TTC549 (cell line): ENCODE results near the gene OTUD5.
A peak's percentile ranks its signal among the peaks of the same experiment; 100 is the strongest.

ENCODE experiments used
- FAIRE-seq: peaks from 2 replicates; lab custom pipeline; 2012; peaks lifted over from hg19 to GRCh38; lab: Jason Lieb, UNC

Gene OTUD5

DNA sequence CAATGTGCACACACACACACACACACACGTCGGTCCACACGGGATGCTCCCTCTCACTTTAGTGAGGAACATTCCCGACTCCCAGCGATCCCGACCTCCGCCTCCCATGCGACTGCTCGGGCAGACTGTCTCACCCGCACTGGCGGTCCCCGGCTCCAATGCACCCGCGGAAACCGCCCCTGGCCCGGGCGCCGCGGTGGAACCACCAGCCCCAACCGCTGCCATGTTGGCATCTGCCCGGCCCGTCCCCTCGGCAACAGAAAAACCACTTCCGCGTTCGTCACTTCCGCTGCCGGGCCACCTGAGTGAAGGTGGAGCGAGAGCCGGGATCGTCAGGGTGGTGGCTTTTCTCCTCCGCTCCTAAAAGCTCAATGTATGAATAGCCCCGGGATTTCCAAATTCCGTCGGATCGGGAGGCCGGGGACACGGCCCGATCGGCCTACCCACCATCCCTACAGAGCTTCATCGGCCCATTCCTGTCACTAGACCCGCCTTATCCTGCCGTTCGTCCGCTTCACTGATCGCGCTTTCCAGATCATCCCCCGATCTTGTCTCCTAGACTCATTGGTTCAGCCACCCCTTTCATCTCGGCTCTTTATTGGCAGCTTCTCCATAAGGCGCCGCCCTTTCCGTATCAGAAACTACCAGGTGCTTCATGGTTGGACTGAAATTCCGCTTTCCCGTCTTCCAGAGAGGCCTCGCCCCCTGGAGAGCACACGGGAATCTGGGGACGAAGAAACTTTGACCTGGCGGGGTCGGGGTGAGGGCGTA lies 45.8 kb downstream of the OTUD5 start, which contains the start of gene SLC35A2:
SLC35A2 (minus strand) TSS at position 235 of the 771 bp plus-strand sequence; CDS start at position 225, 10 bp downstream.
- FAIRE-seq = no peak

DNA sequence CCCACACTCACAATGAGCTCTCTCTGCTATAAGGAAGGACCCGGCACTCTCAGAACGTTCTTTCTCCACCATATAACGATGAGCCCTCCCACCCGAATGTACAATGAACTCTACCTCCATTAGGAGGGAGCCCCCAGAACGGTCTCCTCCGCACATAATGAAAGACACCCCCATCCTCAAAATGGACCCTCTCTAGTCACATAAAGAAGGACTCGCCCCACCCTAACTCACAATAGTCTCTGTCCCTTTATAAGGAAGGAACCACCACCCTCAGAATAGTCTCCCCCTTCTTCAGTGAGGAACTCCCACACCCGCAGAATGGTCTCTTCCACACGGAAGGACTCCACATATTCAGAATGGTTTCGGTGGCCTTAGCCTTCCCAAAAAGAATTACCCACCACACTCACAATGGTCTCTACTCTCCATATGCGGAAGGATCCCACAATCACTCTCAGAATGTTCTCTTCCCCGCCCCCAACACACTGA lies 46.4 kb downstream of the OTUD5 start:
- FAIRE-seq = no peak

DNA sequence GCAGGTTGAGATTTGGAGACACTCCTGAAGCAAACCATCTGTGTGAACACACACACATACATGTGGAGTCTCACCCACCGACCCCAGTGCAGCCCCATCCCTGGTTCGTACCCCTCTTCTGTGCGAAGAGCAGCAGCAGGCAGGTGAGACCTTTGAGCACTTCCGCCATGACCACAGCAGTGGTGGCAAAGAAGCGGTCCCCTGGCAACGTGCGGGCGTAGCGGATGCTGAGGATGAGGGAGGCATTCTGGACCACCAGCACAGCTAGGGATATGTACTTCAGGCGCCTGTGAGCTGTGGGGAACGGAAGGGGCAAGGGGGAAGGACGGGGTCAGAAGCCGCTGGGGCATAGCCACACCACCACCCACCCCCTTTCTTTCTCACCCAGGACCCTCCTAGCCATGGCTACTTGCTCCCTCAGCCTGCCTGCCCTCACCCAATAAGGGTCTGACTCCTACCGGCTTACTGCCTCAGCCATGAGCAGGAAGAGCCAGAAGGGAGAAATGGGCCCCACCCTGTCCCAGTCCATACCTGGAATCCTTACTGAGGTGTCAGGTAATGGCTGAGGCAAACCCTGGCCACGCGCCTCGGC lies 47.6 kb downstream of the OTUD5 start:
- FAIRE-seq = no peak

DNA sequence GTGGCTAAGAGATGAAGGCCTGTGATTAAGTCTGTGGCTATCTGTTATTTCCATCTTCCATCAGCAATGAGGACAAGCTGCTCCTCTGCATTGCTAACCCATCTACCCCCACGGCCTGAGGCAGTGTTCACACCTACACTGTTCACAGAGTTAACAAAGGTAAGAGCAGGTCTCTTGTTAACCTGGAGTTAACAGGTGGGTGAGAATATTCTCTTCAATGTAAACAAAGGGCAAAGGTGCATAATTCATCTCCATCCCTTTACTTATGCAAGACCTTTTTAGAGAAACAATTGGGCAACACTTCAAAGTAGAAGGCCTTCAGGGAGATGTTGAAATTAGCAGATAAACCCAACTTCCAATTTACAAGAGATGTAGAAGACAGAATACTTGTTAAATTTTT lies 48.8 kb downstream of the OTUD5 start:
- FAIRE-seq = no peak

DNA sequence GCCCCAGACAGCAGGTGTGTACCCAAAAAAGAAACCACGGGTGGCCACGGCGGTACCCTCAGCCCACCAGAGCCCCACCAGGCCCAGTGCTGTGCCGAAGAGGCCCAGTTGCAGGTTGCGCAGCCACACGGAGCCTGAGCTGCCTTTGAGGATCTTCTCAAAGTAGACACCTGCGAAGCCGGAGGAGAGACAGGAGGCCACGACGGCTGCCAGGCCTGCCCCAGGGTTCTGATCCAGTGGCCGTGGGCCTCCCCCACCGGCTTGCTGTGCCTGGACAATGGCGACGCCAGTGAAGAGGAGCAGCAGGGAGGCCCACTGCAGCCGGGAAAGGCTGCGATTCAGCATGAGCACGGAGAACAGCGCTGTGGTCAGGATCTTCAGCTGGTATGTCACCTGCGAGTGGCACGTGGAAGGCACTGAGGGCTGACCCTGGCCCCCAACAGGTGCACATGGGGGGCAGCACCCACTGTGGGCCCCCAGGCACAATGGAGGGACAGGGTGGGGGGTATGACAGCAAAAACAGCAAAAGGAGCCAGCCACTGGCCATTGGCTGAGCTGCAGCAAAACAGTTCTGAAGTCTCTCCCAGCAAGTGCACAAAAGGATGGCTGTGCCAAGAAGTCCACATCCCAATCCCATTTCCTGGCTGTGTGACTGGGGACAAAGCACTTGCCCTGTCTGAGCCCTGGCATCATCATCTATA lies 52.2 kb downstream of the OTUD5 start:
- FAIRE-seq = no peak

DNA sequence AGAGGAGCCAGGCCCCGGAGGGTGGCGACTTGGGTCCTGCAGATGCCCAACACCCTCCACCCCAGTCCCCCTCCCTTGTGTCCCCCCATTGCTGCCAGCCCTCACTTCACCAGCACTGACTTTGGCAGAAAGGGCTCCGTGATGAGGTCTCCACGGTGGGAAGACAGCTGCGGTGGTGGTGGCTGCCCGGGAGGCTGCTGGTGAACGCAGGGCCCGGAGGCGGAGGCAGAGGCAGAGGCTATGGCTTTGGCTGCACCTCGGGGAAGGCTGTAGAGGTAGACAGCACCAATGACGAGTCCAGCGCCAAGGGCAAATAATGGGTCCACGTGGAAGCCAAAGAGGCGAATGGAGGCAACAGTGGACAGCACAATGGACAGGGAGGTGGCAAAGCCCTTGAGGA lies 52.8 kb downstream of the OTUD5 start:
- FAIRE-seq = no peak

DNA sequence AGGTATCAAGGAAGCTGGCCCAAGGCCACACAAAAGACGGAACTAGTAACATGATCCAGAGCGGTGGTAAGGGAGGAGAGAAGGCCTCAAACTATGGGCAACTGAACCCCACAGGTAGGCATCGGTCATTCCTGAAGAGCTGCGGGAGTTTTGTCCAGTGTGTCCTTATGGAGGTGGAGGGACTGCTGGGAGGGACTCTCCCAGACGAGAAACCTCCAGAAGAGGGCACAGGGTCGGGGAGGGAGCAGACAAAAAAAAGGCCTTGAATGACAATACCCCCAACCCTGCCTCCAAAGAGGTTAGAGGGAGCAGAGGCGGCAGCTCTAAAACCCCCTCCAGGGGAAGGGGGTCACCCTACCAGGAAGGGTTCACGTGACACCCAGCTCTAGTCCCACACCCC lies 53.2 kb downstream of the OTUD5 start:
- FAIRE-seq = no peak

DNA sequence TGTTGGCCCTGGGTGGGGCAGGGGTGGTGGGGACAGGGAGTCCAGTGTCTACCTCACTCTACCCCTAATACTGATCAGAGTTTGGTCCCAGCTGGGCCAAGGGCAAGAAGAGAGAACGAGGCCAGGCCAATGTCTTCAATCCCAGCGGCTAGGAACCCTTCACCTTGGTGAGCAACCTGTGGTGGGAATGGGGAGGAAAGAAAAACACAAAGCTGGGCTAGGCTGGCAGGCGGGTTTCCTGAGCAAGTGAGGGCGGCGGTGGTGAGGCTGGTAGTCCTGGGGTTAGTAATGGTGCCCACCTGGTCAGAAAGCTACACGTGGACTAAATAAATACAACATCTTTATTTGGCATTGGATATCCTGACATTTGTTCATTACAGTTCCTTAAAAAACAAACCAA lies 54.1 kb downstream of the OTUD5 start:
- no peak for FAIRE-seq

DNA sequence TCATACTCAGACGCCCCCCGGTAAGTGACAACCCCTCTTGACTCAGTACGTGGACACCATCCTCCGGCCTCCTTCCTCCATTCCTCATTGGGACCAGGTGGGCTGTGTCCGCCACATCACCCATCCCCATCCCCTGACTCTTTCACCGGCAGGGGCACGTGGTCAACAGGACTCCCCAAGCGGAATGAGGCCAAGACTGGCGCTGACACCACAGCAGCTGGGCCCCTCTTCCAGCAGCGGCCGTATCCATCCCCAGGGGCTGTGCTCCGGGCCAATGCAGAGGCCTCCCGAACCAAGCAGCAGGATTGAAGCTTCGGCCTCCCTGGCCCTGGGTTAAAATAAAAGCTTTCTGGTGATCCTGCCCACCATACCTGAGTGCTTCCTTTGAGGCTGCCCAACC lies 54.6 kb downstream of the OTUD5 start:
- no peak for FAIRE-seq

DNA sequence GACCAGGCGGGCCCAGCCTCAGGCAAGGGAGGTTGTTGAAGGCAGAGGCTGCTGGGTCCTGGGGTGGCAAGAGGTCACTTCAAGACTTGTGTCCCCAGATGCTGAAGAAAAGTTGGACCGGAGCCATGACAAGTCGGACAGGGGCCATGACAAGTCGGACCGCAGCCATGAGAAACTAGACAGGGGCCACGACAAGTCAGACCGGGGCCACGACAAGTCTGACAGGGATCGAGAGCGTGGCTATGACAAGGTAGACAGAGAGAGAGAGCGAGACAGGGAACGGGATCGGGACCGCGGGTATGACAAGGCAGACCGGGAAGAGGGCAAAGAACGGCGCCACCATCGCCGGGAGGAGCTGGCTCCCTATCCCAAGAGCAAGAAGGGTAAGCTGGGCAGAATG lies 55.3 kb downstream of the OTUD5 start:
- no peak for FAIRE-seq

DNA sequence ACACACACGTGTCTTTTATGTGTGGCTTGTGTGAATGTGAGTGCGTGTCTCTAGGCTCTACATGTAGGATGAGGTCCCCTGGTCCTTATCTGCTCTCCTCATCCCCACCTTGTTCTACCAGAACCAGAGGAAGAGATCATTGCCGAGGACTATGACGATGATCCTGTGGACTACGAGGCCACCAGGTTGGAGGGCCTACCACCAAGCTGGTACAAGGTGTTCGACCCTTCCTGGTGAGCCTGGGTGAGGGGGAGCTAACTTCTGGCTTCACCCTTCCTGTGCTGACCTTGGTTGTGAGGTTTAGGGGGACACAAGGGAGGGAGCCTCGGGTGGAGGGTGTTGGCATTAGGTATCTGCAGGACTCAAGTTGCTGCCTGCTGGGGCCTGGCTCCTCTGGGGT lies 56.3 kb downstream of the OTUD5 start:
- FAIRE-seq = no peak

DNA sequence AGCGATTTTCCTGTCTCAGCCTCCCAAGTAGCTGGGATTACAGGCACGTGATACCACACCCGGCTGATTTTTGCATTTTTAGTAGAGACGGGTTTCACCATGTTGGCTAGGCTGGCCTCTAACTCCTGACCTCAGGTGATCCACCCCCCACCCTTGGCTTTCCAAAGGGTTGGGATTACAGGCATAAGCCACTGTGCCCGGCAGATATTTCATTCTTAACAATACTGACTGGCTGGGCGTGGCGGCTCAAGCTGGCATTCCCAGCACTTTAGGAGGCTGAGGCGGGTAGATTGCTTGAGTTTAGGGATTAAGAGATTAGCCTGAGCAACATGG lies 58.4 kb downstream of the OTUD5 start:
- no peak for FAIRE-seq

DNA sequence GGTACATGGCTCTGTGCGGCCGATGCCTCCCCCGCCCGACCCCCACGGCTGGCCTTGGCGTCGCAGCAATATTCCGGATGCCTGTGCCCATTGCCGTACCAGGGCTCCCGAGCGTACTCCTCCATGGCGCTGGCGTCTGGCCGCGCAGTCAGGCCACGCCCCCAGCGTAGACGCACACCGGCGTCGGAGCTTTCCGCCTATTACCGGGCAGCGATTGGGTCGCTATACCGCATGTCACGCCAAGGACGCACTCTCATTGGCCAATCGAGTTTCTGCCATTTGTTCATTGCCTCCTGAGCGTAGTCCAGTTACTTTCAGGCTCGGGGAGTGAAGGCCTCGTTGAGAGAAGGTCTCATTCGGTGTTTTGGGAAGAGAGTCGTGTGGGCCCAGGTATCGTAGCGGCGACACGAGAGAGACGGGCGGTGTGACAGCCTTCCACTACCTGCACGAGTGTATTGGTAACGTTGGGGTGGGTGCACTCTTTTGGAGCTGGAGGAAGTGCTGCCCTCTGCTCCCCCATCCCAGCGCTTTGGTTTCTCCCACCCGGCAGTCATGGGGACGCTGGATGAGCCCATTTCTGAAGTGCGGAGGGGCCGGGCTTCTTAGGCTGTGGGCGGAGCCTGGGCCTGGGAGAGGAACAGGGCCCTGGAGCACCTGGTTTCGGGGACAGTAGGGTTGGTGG lies 59.6 kb downstream of the OTUD5 start, which contains the start of the genes PQBP1 and TIMM17B:
PQBP1 (plus strand) TSS at position 306 of the 682 bp plus-strand sequence. CDS start 580 bp downstream, outside the sequence.
TIMM17B (minus strand) TSS at position 144 of the 682 bp plus-strand sequence; CDS start at position 125, 19 bp downstream.
- peak; percentile 79 for FAIRE-seq

DNA sequence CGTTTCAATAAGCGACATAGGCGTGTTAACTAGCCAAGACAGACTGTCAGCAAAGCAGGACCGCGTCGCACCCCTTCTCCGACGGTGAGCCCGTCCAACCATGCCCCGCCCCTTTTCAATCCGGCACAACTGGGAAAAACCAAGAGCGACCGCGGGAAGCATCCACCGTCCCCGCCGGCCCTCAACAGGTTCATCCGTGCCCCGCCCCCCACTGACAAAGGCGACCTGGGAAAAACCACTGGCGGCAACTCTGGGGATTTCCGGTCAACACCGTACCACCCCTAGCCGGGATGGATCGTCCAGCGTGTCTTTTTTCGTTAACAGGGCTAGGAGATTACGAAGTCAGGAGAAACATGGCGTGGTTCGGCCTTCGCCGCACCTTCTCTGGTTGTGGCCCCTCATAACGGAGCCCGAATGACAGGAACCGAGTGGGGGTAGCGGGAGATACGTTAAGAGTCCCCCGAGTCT lies 60.2 kb downstream of the OTUD5 start:
- no peak for FAIRE-seq

DNA sequence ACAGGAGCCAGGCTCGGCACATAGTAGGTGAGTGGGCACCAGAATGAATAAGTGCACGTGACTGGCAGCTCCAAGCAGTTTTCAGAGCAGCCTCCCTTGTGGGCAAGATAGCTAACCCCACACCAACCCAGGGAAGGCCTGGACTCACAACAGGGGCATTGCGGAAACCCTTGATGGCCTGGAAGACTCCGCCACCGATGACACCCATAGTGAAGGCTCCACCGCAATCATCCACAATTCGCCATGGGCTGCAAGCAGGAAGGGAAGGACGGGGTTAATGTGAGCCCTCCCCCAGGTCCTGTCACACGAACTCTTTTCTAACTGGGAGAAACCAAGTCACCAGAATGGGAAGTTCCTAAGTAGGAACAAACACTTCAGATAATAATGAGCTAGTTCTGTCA lies 60.8 kb downstream of the OTUD5 start:
- no peak for FAIRE-seq

DNA sequence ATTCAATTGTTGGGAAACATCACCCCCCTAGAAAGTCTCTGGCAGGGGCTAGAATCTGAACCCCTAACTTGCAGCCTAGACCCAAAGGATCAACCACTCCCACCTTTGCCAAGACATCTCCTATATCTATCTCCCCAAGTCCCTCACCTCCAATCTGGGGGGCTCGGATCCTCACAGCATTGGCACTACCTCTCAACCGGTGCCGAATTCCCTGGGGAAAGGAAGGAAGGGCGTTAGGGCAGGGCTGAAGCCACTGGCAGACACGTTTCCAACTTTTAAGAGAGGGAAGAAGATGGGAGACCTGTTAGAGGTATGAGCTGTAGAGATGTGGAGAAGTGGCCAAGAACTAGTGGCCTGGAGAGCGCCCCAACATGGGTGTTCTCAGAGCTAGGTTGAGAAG lies 62.5 kb downstream of the OTUD5 start:
- no peak for FAIRE-seq

DNA sequence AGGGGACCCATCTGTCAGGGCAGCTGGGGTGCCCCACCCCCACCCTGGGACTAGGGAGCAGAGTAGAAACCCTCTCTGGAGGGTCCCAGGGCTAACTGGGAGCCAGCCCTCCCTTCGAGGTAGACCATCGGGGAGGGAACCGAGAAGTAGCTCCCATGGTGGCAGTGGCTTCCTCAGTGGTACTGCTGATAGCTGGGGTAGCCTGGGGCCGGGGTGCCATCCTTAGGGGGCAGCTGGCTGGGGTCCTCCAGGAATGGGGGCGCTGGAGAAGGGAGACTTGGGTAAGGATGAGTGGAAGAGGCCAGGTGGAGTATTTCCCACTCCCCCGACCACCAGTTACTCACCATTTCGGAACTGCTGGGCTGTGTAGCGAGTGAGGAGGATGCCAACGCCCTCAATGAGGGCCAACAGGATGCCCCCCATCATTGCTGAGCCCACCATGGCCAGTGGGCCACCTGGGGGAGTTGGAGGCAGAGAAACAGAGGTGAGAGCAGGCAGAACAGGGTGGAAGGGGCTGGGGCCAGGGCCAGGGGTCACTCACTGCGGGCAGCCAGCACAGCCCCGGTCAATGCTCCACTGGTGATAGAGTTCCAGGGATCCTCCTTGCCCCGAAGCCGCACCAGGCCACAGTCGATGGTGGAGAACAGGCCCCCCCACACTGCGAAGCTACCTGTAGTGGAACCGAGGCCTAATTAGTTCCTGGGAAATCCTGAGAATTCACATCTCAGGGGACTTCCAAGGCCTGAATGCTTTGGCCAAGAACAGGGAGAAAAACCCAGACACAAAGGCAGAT lies 63.7 kb downstream of the OTUD5 start:
- FAIRE-seq = no peak

DNA sequence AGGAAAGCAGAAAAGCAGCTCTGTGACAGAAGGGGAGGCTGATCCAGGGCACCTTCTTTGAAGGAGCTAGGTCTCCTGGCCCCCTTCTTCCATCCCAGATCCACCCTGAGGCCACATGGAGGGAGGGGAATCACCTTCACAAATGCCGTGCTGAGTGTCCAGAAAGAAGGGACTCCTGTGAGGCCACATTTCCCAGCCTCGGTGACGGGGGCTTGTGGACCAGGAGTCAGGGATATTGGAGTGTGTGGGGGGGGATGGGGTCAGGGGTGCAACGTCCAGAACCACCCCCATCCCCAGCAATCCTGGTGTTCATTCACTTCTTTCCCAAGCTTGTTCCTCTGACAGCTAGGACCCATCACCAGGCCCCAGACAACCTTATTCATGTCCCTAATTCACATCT lies 64.5 kb downstream of the OTUD5 start:
- no peak for FAIRE-seq

DNA sequence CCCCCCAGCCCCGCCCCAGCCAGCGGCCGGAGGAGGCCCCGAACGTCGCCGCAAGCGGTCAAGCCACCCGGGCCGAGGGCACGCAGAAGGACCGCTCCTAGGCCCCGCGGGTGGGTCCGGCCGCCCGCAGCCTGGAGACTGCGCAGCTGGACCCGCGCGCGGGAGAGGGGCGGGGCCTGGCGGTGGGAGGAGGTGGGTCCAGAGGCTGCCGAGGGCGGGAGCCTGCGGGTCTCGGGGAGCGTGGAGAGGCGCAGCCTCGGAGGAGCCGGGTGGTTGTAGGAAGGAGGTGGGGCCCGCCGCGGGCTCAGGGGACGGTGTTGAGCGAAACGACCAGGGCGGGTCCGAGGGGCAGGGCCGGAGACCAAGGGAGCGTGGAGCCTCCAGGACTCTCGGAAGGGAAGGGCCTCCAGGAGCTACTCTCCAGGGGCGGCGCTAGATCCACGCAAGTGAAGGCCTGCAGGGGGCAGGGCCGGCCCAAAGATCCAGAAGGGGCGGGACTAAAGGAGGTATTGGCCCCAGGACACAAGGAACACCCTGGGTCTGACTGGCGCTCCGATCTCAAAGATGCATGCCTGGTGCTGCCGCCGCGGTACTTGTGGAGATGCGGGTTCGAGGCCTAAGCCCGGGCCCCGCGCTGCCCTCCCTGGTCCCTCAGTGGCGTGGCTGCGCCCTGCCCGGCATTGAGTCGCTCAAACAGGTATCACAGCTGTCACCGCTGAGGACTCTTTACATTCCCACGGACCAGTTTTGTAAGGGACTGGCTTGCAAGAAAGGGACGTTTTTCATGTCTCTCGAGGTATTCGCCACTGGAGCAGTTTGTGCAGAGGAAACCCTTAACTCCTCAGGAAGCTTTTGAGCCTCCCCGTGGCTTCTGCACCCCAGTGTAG lies 65.8 kb downstream of the OTUD5 start:
- FAIRE-seq = no peak

DNA sequence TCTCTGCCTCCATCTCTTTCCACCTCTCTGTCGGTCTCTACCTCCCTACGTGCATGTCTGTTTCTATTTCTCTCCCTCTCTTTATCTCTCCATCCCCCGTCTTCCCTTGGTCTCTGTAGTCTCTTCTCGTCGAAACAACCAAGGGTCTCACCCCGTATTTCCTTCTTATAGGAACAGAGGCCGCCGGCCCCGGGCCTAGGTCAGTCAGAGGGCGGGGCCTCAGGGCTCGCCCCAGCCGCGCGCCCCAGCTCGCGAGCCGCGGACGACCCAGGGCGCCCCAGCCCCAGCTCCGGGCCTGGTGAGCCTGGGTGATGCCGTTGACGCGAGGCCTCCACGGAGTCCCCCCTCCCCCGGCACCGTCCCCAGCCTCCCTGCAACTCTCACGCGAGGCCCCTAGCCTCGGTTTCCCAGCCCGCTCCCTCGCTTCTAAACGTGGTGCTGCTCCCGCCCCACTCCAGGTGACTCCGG lies 66.4 kb downstream of the OTUD5 start:
- no peak for FAIRE-seq
